ENCODE measurements around the gene ZNF467.

DNA sequence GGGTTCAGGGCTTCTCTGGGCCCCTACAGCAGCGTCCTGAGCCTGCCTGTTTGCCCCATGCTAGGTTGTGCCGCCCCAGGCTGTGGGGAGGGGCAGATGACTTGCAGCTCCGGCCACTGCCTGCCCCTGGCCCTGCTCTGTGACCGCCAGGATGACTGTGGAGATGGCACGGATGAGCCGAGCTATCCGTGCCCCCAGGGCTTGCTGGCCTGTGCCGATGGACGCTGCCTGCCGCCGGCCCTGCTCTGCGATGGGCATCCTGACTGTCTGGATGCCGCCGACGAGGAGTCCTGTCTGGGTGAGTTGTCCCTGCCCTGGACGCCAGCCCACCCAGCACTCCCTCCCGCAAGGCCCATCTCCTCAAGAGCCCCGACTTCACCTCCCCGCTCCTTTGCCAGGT lies 15.7 kb upstream of the ZNF467 start:
- TF ChIP-seq, protein P1, sequence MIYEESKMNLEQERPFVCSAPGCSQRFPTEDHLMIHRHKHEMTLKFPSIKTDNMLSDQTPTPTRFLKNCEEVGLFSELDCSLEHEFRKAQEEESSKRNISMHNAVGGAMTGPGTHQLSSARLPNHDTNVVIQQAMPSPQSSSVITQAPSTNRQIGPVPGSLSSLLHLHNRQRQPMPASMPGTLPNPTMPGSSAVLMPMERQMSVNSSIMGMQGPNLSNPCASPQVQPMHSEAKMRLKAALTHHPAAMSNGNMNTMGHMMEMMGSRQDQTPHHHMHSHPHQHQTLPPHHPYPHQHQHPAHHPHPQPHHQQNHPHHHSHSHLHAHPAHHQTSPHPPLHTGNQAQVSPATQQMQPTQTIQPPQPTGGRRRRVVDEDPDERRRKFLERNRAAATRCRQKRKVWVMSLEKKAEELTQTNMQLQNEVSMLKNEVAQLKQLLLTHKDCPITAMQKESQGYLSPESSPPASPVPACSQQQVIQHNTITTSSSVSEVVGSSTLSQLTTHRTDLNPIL (CRISPR knock-in tag; IDR thresholded peaks at IDR 0.05; ENCODE audit: low read depth) = no peak
- TF ChIP-seq TCF4 (CRISPR knock-in tag; IDR thresholded peaks at IDR 0.05; ENCODE audit: borderline replicate concordance) (no peak), ZFP3 (CRISPR knock-in tag; IDR thresholded peaks at IDR 0.05) (no peak), ZC3H10 (CRISPR knock-in tag; IDR thresholded peaks at IDR 0.05) (no peak), ESRRG (CRISPR knock-in tag; IDR thresholded peaks at IDR 0.05) (no peak), OSR1 (CRISPR knock-in tag; IDR thresholded peaks at IDR 0.05) (no peak), ZFP30 (CRISPR knock-in tag; IDR thresholded peaks at IDR 0.05) (no peak), ISL1 (CRISPR knock-in tag; IDR thresholded peaks at IDR 0.05) (no peak), ARNTL (CRISPR knock-in tag; IDR thresholded peaks at IDR 0.05; ENCODE audit: borderline replicate concordance, low read depth) (no peak), BACH2 (CRISPR knock-in tag; IDR thresholded peaks at IDR 0.05; ENCODE audit: borderline replicate concordance) (no peak), ZNF8 (CRISPR knock-in tag; IDR thresholded peaks at IDR 0.05) (no peak)
- TF ChIP-seq, protein P2, sequence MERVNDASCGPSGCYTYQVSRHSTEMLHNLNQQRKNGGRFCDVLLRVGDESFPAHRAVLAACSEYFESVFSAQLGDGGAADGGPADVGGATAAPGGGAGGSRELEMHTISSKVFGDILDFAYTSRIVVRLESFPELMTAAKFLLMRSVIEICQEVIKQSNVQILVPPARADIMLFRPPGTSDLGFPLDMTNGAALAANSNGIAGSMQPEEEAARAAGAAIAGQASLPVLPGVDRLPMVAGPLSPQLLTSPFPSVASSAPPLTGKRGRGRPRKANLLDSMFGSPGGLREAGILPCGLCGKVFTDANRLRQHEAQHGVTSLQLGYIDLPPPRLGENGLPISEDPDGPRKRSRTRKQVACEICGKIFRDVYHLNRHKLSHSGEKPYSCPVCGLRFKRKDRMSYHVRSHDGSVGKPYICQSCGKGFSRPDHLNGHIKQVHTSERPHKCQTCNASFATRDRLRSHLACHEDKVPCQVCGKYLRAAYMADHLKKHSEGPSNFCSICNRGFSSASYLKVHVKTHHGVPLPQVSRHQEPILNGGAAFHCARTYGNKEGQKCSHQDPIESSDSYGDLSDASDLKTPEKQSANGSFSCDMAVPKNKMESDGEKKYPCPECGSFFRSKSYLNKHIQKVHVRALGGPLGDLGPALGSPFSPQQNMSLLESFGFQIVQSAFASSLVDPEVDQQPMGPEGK (CRISPR knock-in tag; IDR thresholded peaks at IDR 0.05; ENCODE audit: borderline replicate concordance) = no peak

Data from SK-N-SH treated with all-trans-retinoic acid at 6 μM for 48 hours (cell line).